ENCODE data around the gene CARS1.

CARS1 gene

DNA sequence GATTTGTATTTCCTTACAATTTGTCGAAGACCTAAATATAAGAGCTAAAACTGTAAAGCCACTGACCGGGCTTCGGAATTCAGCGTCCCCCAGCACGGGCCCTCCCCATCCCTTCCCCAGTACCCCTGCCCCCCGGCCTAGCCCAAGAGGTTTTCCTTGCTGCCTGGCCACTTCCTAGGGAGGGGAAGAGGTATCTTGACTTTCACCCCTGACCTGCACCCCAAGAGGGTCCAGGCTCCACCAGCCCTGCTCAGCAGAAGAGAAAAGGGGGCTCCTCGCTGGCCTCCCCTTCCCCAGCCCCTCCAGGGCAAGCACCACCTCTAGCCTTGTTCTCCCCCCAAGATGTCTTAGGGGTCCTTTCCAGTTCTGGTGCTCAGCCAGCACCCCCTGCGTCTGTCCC, 26.1 kb upstream of the CARS1 start:
- no peak overlapping the region for H3K27ac ChIP-seq
- TF ChIP-seq, protein P1, sequence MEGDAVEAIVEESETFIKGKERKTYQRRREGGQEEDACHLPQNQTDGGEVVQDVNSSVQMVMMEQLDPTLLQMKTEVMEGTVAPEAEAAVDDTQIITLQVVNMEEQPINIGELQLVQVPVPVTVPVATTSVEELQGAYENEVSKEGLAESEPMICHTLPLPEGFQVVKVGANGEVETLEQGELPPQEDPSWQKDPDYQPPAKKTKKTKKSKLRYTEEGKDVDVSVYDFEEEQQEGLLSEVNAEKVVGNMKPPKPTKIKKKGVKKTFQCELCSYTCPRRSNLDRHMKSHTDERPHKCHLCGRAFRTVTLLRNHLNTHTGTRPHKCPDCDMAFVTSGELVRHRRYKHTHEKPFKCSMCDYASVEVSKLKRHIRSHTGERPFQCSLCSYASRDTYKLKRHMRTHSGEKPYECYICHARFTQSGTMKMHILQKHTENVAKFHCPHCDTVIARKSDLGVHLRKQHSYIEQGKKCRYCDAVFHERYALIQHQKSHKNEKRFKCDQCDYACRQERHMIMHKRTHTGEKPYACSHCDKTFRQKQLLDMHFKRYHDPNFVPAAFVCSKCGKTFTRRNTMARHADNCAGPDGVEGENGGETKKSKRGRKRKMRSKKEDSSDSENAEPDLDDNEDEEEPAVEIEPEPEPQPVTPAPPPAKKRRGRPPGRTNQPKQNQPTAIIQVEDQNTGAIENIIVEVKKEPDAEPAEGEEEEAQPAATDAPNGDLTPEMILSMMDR (conservative IDR thresholded peaks at IDR 0.05; ENCODE audit: low read depth, low read length): no peak

DNA sequence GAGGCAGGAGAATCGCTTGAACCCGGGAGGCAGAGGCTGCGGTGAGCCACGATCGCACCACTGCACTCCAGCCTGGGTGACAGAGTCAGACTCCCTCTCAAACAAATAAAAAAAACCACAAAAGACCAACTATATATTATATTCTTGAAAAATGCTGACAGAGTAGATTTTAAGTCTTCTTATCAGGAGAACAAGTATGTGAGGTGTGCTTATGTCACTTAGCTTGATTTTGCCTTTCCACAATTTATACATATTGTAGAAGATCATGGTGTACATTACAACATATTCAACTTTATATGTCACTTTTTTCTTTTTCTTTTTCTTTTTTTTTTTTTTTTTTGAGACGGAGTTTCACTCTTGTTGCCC, 24.1 kb upstream of the CARS1 start:
- Histone ChIP-seq H3K27ac (no peak overlapping the region), H4K20me1 (ENCODE audit: insufficient read depth) (no peaks in the 10 kb centered on the region), H3K9ac (no peak overlapping the region), H3K36me3 (ENCODE audit: insufficient read depth) (no peaks in the 10 kb centered on the region), H3K4me2 (no peak overlapping the region), H3K27me3 (ENCODE audit: insufficient read depth, low read depth) (no peaks in the 10 kb centered on the region), H3K4me1 (ENCODE audit: low read depth, poor library complexity, severe bottlenecking) (no peaks in the 10 kb centered on the region), H3K79me2 (ENCODE audit: insufficient read depth, low read depth) (no peaks in the 10 kb centered on the region), H2AFZ (ENCODE audit: low read depth) (no peak overlapping the region), H3K4me3 (IDR thresholded peaks at IDR 0.05; ENCODE audit: insufficient read depth, low read depth, low read length) (no peak overlapping the region)
- TF ChIP-seq, protein P1 (conservative IDR thresholded peaks at IDR 0.05; ENCODE audit: low read depth, low read length): no peak

More for the DNA sequence above, 26.1 kb upstream of the CARS1 start:
- Histone ChIP-seq H3K9ac (no peak overlapping the region), H3K4me1 (ENCODE audit: low read depth, poor library complexity, severe bottlenecking) (no peaks in the 10 kb centered on the region), H3K27me3 (ENCODE audit: insufficient read depth, low read depth) (no peaks in the 10 kb centered on the region), H4K20me1 (ENCODE audit: insufficient read depth) (no peaks in the 10 kb centered on the region), H3K4me3 (IDR thresholded peaks at IDR 0.05; ENCODE audit: insufficient read depth, low read depth, low read length) (no peak overlapping the region), H3K36me3 (ENCODE audit: insufficient read depth) (no peaks in the 10 kb centered on the region), H3K4me2 (no peak overlapping the region), H2AFZ (ENCODE audit: low read depth) (no peak overlapping the region), H3K79me2 (ENCODE audit: insufficient read depth, low read depth) (no peaks in the 10 kb centered on the region)

DNA sequence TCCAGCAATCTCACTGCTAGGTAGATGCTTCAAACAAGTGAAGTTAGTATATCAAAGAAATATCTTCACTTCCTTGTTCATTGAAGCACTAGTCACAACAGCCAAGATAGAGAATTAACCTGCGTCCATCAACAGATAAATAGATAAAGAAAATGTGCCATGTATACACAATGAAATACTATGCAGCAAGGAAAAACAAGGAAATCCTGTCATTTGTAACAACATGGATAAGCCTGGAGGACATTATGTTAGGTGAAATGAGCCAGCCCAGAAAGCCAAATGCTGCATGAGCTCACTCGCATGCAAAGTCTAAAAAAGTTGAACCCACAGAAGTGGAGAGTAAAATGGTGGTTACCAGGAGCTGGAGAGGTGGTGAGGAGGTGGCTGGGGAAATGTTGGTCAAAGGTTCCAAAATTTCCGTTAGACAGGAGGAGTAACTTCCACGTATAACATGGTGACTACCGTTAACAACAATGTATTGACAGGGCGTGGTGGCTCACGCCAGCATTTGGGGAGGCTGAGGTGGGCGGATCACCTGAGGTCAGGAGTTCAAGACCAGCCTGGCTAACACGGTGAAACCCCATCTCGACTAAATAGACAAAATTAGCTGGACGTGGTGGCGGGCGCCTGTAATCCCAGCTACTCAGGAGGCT, 23.6 kb upstream of the CARS1 start:
- Histone ChIP-seq H3K4me1 (ENCODE audit: low read depth, poor library complexity, severe bottlenecking) (no peaks in the 10 kb centered on the region), H4K20me1 (ENCODE audit: insufficient read depth) (no peaks in the 10 kb centered on the region), H3K4me2 (no peak overlapping the region), H3K9ac (no peak overlapping the region), H3K36me3 (ENCODE audit: insufficient read depth) (no peaks in the 10 kb centered on the region), H3K4me3 (IDR thresholded peaks at IDR 0.05; ENCODE audit: insufficient read depth, low read depth, low read length) (no peak overlapping the region), H3K79me2 (ENCODE audit: insufficient read depth, low read depth) (no peaks in the 10 kb centered on the region), H3K27ac (no peak overlapping the region), H3K27me3 (ENCODE audit: insufficient read depth, low read depth) (no peaks in the 10 kb centered on the region), H2AFZ (ENCODE audit: low read depth) (no peak overlapping the region)
- TF ChIP-seq, protein P1 (conservative IDR thresholded peaks at IDR 0.05; ENCODE audit: low read depth, low read length): no peak

DNA sequence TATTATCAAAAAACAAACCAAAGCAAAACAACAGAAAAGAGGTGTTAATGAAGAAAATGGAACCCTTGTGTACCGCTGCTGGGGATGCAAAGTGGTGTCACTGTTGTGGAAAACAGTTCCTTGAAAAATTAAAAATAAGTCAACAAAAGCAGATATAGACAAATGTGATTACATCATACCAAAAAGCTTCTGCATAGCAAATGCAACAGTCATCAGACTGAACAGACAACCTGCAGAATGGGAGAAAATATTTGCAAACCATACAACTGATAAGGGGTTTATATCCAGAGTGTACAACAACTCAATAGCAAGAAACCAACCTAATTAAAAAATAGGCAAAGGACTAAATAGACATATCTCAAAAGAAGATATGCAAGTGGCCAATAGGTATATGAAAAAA, 22.9 kb upstream of the CARS1 start:
- Histone ChIP-seq H3K4me1 (ENCODE audit: low read depth, poor library complexity, severe bottlenecking) (no peaks in the 10 kb centered on the region), H3K27ac (no peak overlapping the region), H3K9ac (no peak overlapping the region), H3K27me3 (ENCODE audit: insufficient read depth, low read depth) (no peaks in the 10 kb centered on the region), H3K36me3 (ENCODE audit: insufficient read depth) (no peaks in the 10 kb centered on the region), H3K79me2 (ENCODE audit: insufficient read depth, low read depth) (no peaks in the 10 kb centered on the region), H4K20me1 (ENCODE audit: insufficient read depth) (no peaks in the 10 kb centered on the region), H2AFZ (ENCODE audit: low read depth) (no peak overlapping the region), H3K4me2 (no peak overlapping the region), H3K4me3 (IDR thresholded peaks at IDR 0.05; ENCODE audit: insufficient read depth, low read depth, low read length) (no peak overlapping the region)
- TF ChIP-seq, protein P1 (conservative IDR thresholded peaks at IDR 0.05; ENCODE audit: low read depth, low read length): no peak
